Common myeloid progenitor, CD34-positive (primary cell): ENCODE results near the gene CDK2AP2.

Source experiments
- CTCF ChIA-PET: fragments of 350-600 bp; sonication (Branson Sonifier 250); formaldehyde crosslinking; loops from one replicate; lab custom pipeline; 2021; ENCODE audit warnings: antibody characterized with exemption; lab: Charles Lee
- POLR2A ChIA-PET: fragments of 350-600 bp; sonication (Branson Sonifier 250); formaldehyde crosslinking; loops from one replicate; lab custom pipeline; 2021; ENCODE audit warnings: antibody characterized with exemption; lab: Charles Lee
- DNase-seq, 3 donors: peaks; one replicate each; pipeline versions ENCODE4 v3.0.0 to v3.0.0-alpha.2; 2013
- H3K27ac ChIP-seq, 2 experiments: 1 replicate in 1 of 2; 2 replicates in 1 of 2; pipeline ENCODE4 v1.7.0; 2013; ENCODE audit warnings: inconsistent platforms in 2 of 2, low read length in 2 of 2, mild to moderate bottlenecking in 2 of 2, low read depth in 1 of 2, moderate library complexity in 1 of 2; ENCODE audit not compliant: severe bottlenecking in 2 of 2, insufficient read depth in 1 of 2, poor library complexity in 1 of 2
- H3K27me3 ChIP-seq, 5 experiments: replicated peaks in 2 of 5; 1 replicate in 3 of 5; 2 replicates in 2 of 5; pipeline versions ENCODE4 v1.6.1 to v1.7.0; 2013; ENCODE audit warnings: low read length in 4 of 5, mild to moderate bottlenecking in 2 of 5, moderate library complexity in 2 of 5, inconsistent platforms in 1 of 5; ENCODE audit not compliant: insufficient read depth in 5 of 5, control insufficient read depth in 4 of 5
- H3K36me3 ChIP-seq, 4 experiments: 1 replicate in 2 of 4; 2 replicates in 2 of 4; pipeline versions ENCODE4 v1.6.1 to v1.7.0; 2013; ENCODE audit warnings: low read length in 3 of 4, control low read depth in 1 of 4, mild to moderate bottlenecking in 1 of 4; ENCODE audit not compliant: control insufficient read depth in 4 of 4, insufficient read depth in 4 of 4
- H3K4me1 ChIP-seq, 4 experiments: 1 replicate in 3 of 4; 2 replicates in 1 of 4; pipeline versions ENCODE4 v1.6.1 to v1.7.1; 2013; ENCODE audit warnings: low read length in 3 of 4, mild to moderate bottlenecking in 3 of 4, control low read depth in 1 of 4, inconsistent platforms in 1 of 4, moderate library complexity in 1 of 4; ENCODE audit not compliant: control insufficient read depth in 4 of 4, insufficient read depth in 4 of 4; ENCODE audit errors: control extremely low read depth in 1 of 4
- H3K4me3 ChIP-seq, 7 experiments: 1 replicate in 4 of 7; 2 replicates in 3 of 7; pipeline versions ENCODE4 v1.5.1 to v1.7.0; 2013; ENCODE audit warnings: mild to moderate bottlenecking in 7 of 7, low read length in 6 of 7, moderate library complexity in 6 of 7, inconsistent platforms in 2 of 7, low read depth in 2 of 7, control low read depth in 1 of 7; ENCODE audit not compliant: insufficient read depth in 4 of 7, control insufficient read depth in 1 of 7; ENCODE audit errors: extremely low read depth in 1 of 7
- H3K9me3 ChIP-seq, 5 experiments: 1 replicate in 4 of 5; 2 replicates in 1 of 5; pipeline versions ENCODE4 v1.6.1 to v1.7.1; 2013; ENCODE audit warnings: low read length in 4 of 5, mild to moderate bottlenecking in 2 of 5, inconsistent platforms in 1 of 5, low read depth in 1 of 5, moderate library complexity in 1 of 5; ENCODE audit not compliant: control insufficient read depth in 4 of 5, insufficient read depth in 2 of 5; ENCODE audit errors: control extremely low read depth in 1 of 5
- WGBS: methylation state at CpG from one replicate; pipeline ENCODE4 v1.1.5; 2013; ENCODE audit not compliant: insufficient coverage; 5-methylcytosine and 5-hydroxymethylcytosine counted together

CDK2AP2 gene

GRCh38 chr11:67498544-67498972, 9.4 kb downstream of the CDK2AP2 start:
- peaks cover 0 to 5% (median 1%) of the 10 kb centered on the region in 4 experiments for H3K4me1 ChIP-seq
- no peak overlapping the region for H3K27ac ChIP-seq
- WGBS = 94% methylated on average over 21 of the region's 21 CpGs
- H3K27me3 ChIP-seq = peaks cover 0 to 14% (median 0%) of the 10 kb centered on the region in 5 experiments
- peaks cover 2 to 49% (median 15%) of the 10 kb centered on the region in 4 experiments for H3K36me3 ChIP-seq
- ChIA-PET POLR2A (no interaction called here), CTCF (no interaction called here)
- H3K9me3 ChIP-seq = no peaks in the 10 kb centered on the region
- DNase-seq = no peak
- no peak overlapping the region for H3K4me3 ChIP-seq

DNA sequence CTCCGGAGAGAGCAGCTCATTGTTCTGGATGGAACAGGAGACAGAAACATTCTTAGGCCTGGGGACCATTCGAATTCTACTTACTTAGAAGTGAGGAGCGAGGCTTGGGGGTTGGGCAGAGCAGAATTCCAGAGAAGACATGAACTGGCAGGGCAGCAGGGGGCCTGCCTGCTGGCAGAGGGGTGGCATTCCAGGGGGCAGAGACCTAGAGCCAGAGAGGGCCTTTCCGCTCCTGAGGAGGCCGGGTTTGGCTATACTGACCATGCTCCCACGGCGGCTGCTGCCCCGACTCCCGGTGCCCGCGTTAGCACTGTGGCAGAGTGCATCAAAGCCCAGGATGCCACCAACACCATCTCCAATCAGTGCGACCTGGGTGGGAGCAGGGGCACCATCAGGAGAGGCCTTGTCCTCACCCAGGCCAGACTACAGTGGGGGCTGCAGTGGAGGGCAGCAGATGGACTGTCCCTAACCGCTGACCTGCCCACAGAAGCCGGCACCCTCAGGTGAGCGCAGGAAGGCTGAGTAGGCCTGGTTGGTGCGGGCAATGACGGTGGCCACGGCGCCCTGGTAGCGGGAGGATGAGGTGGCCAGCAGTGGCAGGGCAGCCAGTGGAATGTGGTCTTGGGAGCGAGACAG, 10.2 kb downstream of the CDK2AP2 start:
- Histone ChIP-seq H3K4me1 (peaks cover 0 to 4% (median 0%) of the 10 kb centered on the region in 4 experiments), H3K36me3 (peaks cover 2 to 57% (median 16%) of the 10 kb centered on the region in 4 experiments), H3K27ac (no peak overlapping the region), H3K9me3 (no peaks in the 10 kb centered on the region), H3K27me3 (peaks cover 0 to 6% (median 0%) of the 10 kb centered on the region in 5 experiments), H3K4me3 (no peak overlapping the region)
- DNase-seq = no peak
- 96% methylated on average over 17 of the region's 21 CpGs for WGBS
- ChIA-PET CTCF (no interaction called here), POLR2A (no interaction called here)

DNA sequence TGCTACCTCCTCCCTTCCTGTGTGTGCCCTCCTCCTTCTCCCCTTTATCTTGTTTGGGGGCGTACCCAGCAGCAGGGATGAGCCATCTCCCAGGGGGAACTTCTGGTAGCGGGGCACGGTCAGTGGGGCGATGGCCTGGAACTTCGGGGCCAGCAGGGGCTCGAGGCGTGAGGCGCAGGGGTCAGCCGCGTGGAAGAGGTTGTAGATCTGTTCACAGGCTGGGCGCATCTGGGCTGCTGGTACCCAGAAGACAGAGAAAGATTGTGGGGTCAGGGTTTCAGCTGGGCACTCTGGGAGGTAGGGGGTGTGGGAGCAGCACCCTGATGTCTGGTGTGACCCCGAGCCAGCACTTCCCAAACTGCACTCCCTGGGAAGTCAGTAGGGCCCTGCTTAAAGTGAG, 11.8 kb downstream of the CDK2AP2 start:
- no peak overlapping the region for H3K27ac ChIP-seq
- no peaks in the 10 kb centered on the region for H3K9me3 ChIP-seq
- 95% methylated on average over 11 of the region's 12 CpGs for WGBS
- no peak for DNase-seq
- H3K27me3 ChIP-seq = no peaks in the 10 kb centered on the region
- no peak overlapping the region for H3K4me3 ChIP-seq
- ChIA-PET POLR2A (no interaction called here), CTCF (no interaction called here)
- peaks cover 3 to 62% (median 20%) of the 10 kb centered on the region in 4 experiments for H3K36me3 ChIP-seq
- H3K4me1 ChIP-seq = peaks cover 0 to 1% (median 0%) of the 10 kb centered on the region in 4 experiments

- Histone ChIP-seq H3K4me1 (no peaks in the 10 kb centered on the region), H3K4me3 (no peak overlapping the region), H3K9me3 (no peaks in the 10 kb centered on the region), H3K36me3 (peaks cover 2 to 69% (median 25%) of the 10 kb centered on the region in 4 experiments), H3K27ac (no peak overlapping the region), H3K27me3 (no peaks in the 10 kb centered on the region)
- ChIA-PET POLR2A (no interaction called here), CTCF (interaction anchor here (0.6 kb wide), 1 partner anchor 10 kb away, joined by 3 read pairs; no protein-coding TSS in a partner anchor)
- DNase-seq = no peak
- 99% methylated on average over 11 of the region's 16 CpGs for WGBS
Observed at GRCh38 chr11:67495234-67496005, 12.5 kb downstream of the CDK2AP2 start.

DNA sequence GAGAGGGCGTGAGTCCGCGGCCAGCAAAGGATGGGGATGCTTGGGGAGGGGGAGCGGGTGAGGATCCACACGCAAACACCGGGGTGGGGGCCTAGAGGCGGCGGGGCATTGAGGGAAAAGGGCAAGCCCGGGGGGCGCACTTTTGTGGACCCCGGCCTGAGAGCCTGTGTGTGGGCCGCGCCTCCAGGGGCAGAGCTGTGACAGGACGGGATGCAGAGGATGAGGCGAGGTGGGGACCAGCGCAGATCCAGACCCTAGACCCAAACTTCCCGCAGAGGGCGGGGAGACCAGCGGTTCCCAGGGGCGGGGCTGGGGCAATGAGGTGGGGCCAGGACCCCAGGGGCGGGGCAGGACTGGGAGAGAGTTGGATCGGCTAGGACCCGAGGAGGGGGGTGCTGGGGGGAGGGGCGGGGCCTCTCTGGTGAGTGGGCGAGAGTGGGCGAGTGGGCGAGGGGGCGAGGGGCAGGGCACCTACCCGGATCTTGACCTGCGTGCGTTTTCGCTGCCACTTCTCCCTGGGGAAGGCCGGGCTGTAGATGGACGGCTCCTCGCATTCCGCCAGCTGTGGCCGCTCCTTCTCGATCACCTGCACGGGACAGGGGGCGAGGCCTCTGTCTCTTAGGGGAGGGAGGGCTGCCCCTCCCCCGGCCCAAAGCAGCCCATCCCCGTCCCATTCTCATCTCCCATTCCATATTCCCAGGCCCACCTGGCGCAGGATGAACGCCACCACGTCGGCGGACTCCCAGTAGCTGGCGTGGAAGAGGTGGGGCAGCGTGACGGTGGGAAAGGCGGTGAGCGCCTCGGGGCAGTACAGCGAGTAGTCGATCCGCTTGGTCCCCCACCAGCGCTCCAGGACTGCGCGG, 13.4 kb downstream of the CDK2AP2 start:
- H3K27me3 ChIP-seq = no peaks in the 10 kb centered on the region
- ChIA-PET POLR2A (no interaction called here), CTCF (interaction anchor here (0.6 kb wide), 1 partner anchor 13 kb away, joined by 3 read pairs; no protein-coding TSS in a partner anchor)
- no peaks in the 10 kb centered on the region for H3K4me1 ChIP-seq
- DNase-seq = no peak
- peaks cover 5 to 75% (median 33%) of the 10 kb centered on the region in 4 experiments for H3K36me3 ChIP-seq
- WGBS = 96% methylated on average over 40 of the region's 59 CpGs
- H3K9me3 ChIP-seq = no peaks in the 10 kb centered on the region
- H3K27ac ChIP-seq = no peak overlapping the region
- H3K4me3 ChIP-seq = no peak overlapping the region

GRCh38 chr11:67493548-67494370, 14.2 kb downstream of the CDK2AP2 start:
- H3K9me3 ChIP-seq = no peaks in the 10 kb centered on the region
- POLR2A ChIA-PET = no interaction called here
- H3K27ac ChIP-seq = no peak overlapping the region
- peaks cover 5 to 79% (median 39%) of the 10 kb centered on the region in 4 experiments for H3K36me3 ChIP-seq
- no peaks in the 10 kb centered on the region for H3K27me3 ChIP-seq
- no peak overlapping the region for H3K4me3 ChIP-seq
- H3K4me1 ChIP-seq = no peaks in the 10 kb centered on the region
- no peak for DNase-seq
- CTCF ChIA-PET = interaction anchor here (1.3 kb wide), 1 partner anchor 113 kb away, joined by 3 read pairs; no protein-coding TSS in a partner anchor
- WGBS = 96% methylated on average over 59 of the region's 65 CpGs
